IPS-15b (cell line): Measurements from ENCODE around the gene RBP3.

ENCODE experiments used
- H3K27me3 ChIP-seq: one replicate; pipeline ENCODE4 v1.6.1; 2013; ENCODE audit warnings: low read length; ENCODE audit not compliant: control insufficient read depth, insufficient read depth
- H3K36me3 ChIP-seq: one replicate; pipeline ENCODE4 v1.6.1; 2013; ENCODE audit warnings: low read length; ENCODE audit not compliant: control insufficient read depth, insufficient read depth
- H3K4me1 ChIP-seq: one replicate; pipeline ENCODE4 v1.6.1; 2013; ENCODE audit warnings: mild to moderate bottlenecking, low read length; ENCODE audit not compliant: control insufficient read depth, insufficient read depth
- H3K4me3 ChIP-seq: one replicate; pipeline ENCODE4 v1.5.1; 2013; ENCODE audit warnings: low read depth, low read length
- H3K9ac ChIP-seq: one replicate; pipeline ENCODE4 v1.6.1; 2013; ENCODE audit warnings: low read depth, mild to moderate bottlenecking, low read length
- H3K9me3 ChIP-seq: one replicate; pipeline ENCODE4 v1.6.1; 2013; ENCODE audit warnings: mild to moderate bottlenecking, low read length; ENCODE audit not compliant: control insufficient read depth, insufficient read depth

Gene RBP3

GRCh38 chr10:47340608-47341170 lies 7.5 kb upstream of the RBP3 start:
- no peak overlapping the region for H3K9ac ChIP-seq
- H3K4me3 ChIP-seq, result no peak overlapping the region
- H3K27me3 ChIP-seq, result no peaks in the 10 kb centered on the region
- H3K4me1 ChIP-seq, result peaks cover 3% of the 10 kb centered on the region
- H3K9me3 ChIP-seq, result no peaks in the 10 kb centered on the region
- H3K36me3 ChIP-seq, result no peaks in the 10 kb centered on the region

GRCh38 chr10:47344996-47345870 lies 2.9 kb upstream of the RBP3 start:
- no peak overlapping the region for H3K9ac ChIP-seq
- peaks cover 3% of the 10 kb centered on the region for H3K4me1 ChIP-seq
- H3K9me3 ChIP-seq, result no peaks in the 10 kb centered on the region
- no peak overlapping the region for H3K4me3 ChIP-seq
- no peaks in the 10 kb centered on the region for H3K36me3 ChIP-seq
- no peaks in the 10 kb centered on the region for H3K27me3 ChIP-seq

DNA sequence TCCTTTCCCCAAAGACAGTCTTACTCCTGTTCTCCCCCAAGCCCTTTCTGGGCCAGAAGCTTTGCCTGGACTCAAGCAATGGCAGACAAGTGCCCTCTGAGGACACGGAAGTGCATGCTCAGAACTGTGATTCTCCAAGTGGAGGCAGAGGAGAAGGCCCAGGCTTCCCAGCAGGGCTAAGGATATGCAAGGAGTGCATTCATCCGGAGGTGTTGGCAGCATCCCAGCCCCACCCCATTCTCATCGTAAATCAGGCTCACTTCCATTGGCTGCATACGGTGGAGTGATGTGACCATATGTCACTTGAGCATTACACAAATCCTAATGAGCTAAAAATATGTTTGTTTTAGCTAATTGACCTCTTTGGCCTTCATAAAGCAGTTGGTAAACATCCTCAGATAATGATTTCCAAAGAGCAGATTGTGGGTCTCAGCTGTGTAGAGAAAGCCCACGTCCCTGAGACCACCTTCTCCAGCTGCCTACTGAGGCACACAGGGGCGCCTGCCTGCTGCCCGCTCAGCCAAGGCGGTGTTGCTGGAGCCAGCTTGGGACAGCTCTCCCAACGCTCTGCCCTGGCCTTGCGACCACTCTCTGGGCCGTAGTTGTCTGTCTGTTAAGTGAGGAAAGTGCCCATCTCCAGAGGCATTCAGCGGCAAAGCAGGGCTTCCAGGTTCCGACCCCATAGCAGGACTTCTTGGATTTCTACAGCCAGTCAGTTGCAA lies 1.4 kb upstream of the RBP3 start:
- Histone ChIP-seq H3K9ac (no peak overlapping the region), H3K4me3 (no peak overlapping the region), H3K9me3 (no peaks in the 10 kb centered on the region), H3K4me1 (peaks cover 3% of the 10 kb centered on the region), H3K36me3 (no peaks in the 10 kb centered on the region), H3K27me3 (no peaks in the 10 kb centered on the region)

- no peak overlapping the region for H3K4me3 ChIP-seq
- no peaks in the 10 kb centered on the region for H3K9me3 ChIP-seq
- no peaks in the 10 kb centered on the region for H3K27me3 ChIP-seq
- H3K9ac ChIP-seq, result no peak overlapping the region
- H3K4me1 ChIP-seq, result peaks cover 3% of the 10 kb centered on the region
- no peaks in the 10 kb centered on the region for H3K36me3 ChIP-seq
These were observed 874 bp upstream of the RBP3 start for GRCh38 chr10:47347303-47347675.

DNA sequence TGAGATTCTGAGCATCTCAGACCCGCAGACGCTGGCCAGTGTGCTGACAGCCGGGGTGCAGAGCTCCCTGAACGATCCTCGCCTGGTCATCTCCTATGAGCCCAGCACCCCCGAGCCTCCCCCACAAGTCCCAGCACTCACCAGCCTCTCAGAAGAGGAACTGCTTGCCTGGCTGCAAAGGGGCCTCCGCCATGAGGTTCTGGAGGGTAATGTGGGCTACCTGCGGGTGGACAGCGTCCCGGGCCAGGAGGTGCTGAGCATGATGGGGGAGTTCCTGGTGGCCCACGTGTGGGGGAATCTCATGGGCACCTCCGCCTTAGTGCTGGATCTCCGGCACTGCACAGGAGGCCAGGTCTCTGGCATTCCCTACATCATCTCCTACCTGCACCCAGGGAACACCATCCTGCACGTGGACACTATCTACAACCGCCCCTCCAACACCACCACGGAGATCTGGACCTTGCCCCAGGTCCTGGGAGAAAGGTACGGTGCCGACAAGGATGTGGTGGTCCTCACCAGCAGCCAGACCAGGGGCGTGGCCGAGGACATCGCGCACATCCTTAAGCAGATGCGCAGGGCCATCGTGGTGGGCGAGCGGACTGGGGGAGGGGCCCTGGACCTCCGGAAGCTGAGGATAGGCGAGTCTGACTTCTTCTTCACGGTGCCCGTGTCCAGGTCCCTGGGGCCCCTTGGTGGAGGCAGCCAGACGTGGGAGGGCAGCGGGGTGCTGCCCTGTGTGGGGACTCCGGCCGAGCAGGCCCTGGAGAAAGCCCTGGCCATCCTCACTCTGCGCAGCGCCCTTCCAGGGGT lies 703 bp downstream of the RBP3 start:
- H3K9ac ChIP-seq, result no peak overlapping the region
- H3K36me3 ChIP-seq, result no peaks in the 10 kb centered on the region
- H3K4me1 ChIP-seq, result no peaks in the 10 kb centered on the region
- H3K9me3 ChIP-seq, result no peaks in the 10 kb centered on the region
- H3K4me3 ChIP-seq, result no peak overlapping the region
- H3K27me3 ChIP-seq, result no peaks in the 10 kb centered on the region

- Histone ChIP-seq H3K9me3 (no peaks in the 10 kb centered on the region), H3K4me1 (no peaks in the 10 kb centered on the region), H3K9ac (no peak overlapping the region), H3K4me3 (no peak overlapping the region), H3K27me3 (no peaks in the 10 kb centered on the region), H3K36me3 (no peaks in the 10 kb centered on the region)
These were observed 1.4 kb downstream of the RBP3 start for GRCh38 chr10:47349516-47349915.

DNA sequence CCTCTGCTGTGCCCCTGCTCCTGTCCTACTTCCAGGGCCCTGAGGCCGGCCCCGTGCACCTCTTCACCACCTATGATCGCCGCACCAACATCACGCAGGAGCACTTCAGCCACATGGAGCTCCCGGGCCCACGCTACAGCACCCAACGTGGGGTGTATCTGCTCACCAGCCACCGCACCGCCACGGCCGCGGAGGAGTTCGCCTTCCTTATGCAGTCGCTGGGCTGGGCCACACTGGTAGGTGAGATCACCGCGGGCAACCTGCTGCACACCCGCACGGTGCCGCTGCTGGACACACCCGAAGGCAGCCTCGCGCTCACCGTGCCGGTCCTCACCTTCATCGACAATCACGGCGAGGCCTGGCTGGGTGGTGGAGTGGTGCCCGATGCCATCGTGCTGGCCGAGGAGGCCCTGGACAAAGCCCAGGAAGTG lies 1.8 kb downstream of the RBP3 start:
- no peaks in the 10 kb centered on the region for H3K4me1 ChIP-seq
- H3K27me3 ChIP-seq, result no peaks in the 10 kb centered on the region
- H3K9ac ChIP-seq, result no peak overlapping the region
- no peak overlapping the region for H3K4me3 ChIP-seq
- no peaks in the 10 kb centered on the region for H3K36me3 ChIP-seq
- no peaks in the 10 kb centered on the region for H3K9me3 ChIP-seq

DNA sequence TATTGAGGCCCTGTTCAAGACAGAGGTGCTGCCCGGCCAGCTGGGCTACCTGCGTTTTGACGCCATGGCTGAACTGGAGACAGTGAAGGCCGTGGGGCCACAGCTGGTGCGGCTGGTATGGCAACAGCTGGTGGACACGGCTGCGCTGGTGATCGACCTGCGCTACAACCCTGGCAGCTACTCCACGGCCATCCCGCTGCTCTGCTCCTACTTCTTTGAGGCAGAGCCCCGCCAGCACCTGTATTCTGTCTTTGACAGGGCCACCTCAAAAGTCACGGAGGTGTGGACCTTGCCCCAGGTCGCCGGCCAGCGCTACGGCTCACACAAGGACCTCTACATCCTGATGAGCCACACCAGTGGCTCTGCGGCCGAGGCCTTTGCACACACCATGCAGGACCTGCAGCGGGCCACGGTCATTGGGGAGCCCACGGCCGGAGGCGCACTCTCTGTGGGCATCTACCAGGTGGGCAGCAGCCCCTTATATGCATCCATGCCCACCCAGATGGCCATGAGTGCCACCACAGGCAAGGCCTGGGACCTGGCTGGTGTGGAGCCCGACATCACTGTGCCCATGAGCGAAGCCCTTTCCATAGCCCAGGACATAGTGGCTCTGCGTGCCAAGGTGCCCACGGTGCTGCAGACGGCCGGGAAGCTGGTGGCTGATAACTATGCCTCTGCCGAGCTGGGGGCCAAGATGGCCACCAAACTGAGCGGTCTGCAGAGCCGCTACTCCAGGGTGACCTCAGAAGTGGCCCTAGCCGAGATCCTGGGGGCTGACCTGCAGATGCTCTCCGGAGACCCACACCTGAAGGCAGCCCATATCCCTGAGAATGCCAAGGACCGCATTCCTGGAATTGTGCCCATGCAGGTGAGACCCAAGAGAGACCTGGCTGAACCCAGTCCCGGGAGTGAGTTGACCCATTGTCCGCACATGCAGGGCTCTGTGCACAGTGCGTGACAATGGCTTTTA lies 2.8 kb downstream of the RBP3 start:
- Histone ChIP-seq H3K27me3 (no peaks in the 10 kb centered on the region), H3K9ac (no peak overlapping the region), H3K36me3 (no peaks in the 10 kb centered on the region), H3K4me1 (no peaks in the 10 kb centered on the region), H3K4me3 (no peak overlapping the region), H3K9me3 (no peaks in the 10 kb centered on the region)

GRCh38 chr10:47351899-47352815 lies 4.0 kb downstream of the RBP3 start:
- no peaks in the 10 kb centered on the region for H3K9me3 ChIP-seq
- H3K4me3 ChIP-seq, result no peak overlapping the region
- no peaks in the 10 kb centered on the region for H3K36me3 ChIP-seq
- no peak overlapping the region for H3K9ac ChIP-seq
- H3K4me1 ChIP-seq, result no peaks in the 10 kb centered on the region
- no peaks in the 10 kb centered on the region for H3K27me3 ChIP-seq

- no peaks in the 10 kb centered on the region for H3K9me3 ChIP-seq
These were observed 5.2 kb downstream of the RBP3 start for GRCh38 chr10:47353351-47353750.

More at GRCh38 chr10:47353351-47353750, 5.2 kb downstream of the RBP3 start:
- Histone ChIP-seq H3K36me3 (no peaks in the 10 kb centered on the region), H3K9ac (no peak overlapping the region), H3K4me3 (no peak overlapping the region), H3K27me3 (no peaks in the 10 kb centered on the region), H3K4me1 (no peaks in the 10 kb centered on the region)
